Measurements from ENCODE around the gene ESYT1. TPM values are rescaled to one million over a fixed set of nuclear protein-coding genes. Genes with fewer than 3 reads are reported as not detected.

The ESYT1 gene
- total and polyA plus RNA-seq, 9 of the 15 experiments (the other 6 are each of a cell fraction or from before 2014, with no cell fraction given) = 132 to 420 (median 164) TPM

DNA sequence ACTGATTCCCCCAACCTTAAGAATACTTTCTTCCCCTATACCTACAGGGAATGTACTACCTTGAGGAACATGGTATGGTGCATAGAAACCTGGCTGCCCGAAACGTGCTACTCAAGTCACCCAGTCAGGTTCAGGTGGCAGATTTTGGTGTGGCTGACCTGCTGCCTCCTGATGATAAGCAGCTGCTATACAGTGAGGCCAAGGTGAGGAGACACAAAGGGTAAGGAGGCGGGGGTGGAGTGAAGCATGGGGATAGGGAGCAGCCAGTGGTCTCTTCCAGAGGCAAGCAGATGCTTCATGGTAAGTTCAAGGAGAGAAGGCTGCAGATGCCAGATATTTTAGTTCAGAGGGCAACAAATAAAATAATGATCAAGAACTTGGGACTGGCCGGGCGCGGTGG, 30.3 kb upstream of the ESYT1 start:
- intact Hi-C loops (cut with micrococcal nuclease) (no loop called here), in situ Hi-C loops (cut with MboI) (no loop called here)
- peaks cover under 1 to 3% of the 10 kb centered on the region in 2 experiments; a peak in 3 of 5 replicates for H3K4me1 ChIP-seq (replicated peaks in 1 of 2; ENCODE audit: control insufficient read depth in 2 of 2, insufficient read depth in 2 of 2, low read length in 2 of 2)
- no peak overlapping the region for H2AFZ ChIP-seq (ENCODE audit: low read depth, low read length)
- DNase-seq (ENCODE audit: extremely low read depth in 1 of 4, low spot score in 3 of 4) = peak in 2 of 4 experiments; percentile 18 to 37
- no peak overlapping the region for H3K9ac ChIP-seq (ENCODE audit: insufficient read depth in 1 of 2, low read depth in 2 of 2, low read length in 2 of 2)
- peak; percentile 34; the same call in 2 of the 3 replicates for ATAC-seq
- CTCF ChIA-PET (ENCODE audit: low intra/inter-chr PET ratio) = no interaction called here
- TF ChIP-seq HDAC8 (tag; IDR thresholded peaks at IDR 0.05) (no peak), ZNF707 (CRISPR knock-in tag; conservative IDR thresholded peaks at IDR 0.05) (no peak), ZNF830 (CRISPR knock-in tag; IDR thresholded peaks at IDR 0.05) (no peak), FOXP1 (CRISPR knock-in tag; IDR thresholded peaks at IDR 0.05) (no peak), RCOR1 (IDR thresholded peaks at IDR 0.05; ENCODE audit: borderline replicate concordance in 1 of 2, low read depth in 2 of 2, low read length in 2 of 2) (no peak), TCF7L2 (IDR thresholded peaks at IDR 0.05; ENCODE audit: low read depth, low read length) (no peak), CBFA2T3 (IDR thresholded peaks at IDR 0.05) (peak; percentile 57), HOXB6 (CRISPR knock-in tag; IDR thresholded peaks at IDR 0.05; ENCODE audit: borderline replicate concordance) (no peak), ZNF3 (CRISPR knock-in tag; IDR thresholded peaks at IDR 0.05) (no peak), TAL1 (IDR thresholded peaks at IDR 0.05) (0 out of 2 replicates have a peak, but pooled peaks have one; percentile 11), CBFA2T2 (conservative IDR thresholded peaks at IDR 0.05) (peak; percentile 28), ZNF121 (CRISPR knock-in tag; conservative IDR thresholded peaks at IDR 0.05) (no peak), ZNF263 (CRISPR knock-in tag; IDR thresholded peaks at IDR 0.05; ENCODE audit: borderline replicate concordance) (no peak), HLTF (IDR thresholded peaks at IDR 0.05) (no peak), DDX20 (tag; IDR thresholded peaks at IDR 0.05; ENCODE audit: low read depth) (no peak), FIP1L1 (IDR thresholded peaks at IDR 0.05; ENCODE audit: low read depth, low read length, poor library complexity, severe bottlenecking) (no peak), KDM2B (CRISPR knock-in tag; IDR thresholded peaks at IDR 0.05) (no peak), ADNP (tag; IDR thresholded peaks at IDR 0.05) (no peak), SMARCE1 (IDR thresholded peaks at IDR 0.05) (no peak)
- TF ChIP-seq, protein P1, sequence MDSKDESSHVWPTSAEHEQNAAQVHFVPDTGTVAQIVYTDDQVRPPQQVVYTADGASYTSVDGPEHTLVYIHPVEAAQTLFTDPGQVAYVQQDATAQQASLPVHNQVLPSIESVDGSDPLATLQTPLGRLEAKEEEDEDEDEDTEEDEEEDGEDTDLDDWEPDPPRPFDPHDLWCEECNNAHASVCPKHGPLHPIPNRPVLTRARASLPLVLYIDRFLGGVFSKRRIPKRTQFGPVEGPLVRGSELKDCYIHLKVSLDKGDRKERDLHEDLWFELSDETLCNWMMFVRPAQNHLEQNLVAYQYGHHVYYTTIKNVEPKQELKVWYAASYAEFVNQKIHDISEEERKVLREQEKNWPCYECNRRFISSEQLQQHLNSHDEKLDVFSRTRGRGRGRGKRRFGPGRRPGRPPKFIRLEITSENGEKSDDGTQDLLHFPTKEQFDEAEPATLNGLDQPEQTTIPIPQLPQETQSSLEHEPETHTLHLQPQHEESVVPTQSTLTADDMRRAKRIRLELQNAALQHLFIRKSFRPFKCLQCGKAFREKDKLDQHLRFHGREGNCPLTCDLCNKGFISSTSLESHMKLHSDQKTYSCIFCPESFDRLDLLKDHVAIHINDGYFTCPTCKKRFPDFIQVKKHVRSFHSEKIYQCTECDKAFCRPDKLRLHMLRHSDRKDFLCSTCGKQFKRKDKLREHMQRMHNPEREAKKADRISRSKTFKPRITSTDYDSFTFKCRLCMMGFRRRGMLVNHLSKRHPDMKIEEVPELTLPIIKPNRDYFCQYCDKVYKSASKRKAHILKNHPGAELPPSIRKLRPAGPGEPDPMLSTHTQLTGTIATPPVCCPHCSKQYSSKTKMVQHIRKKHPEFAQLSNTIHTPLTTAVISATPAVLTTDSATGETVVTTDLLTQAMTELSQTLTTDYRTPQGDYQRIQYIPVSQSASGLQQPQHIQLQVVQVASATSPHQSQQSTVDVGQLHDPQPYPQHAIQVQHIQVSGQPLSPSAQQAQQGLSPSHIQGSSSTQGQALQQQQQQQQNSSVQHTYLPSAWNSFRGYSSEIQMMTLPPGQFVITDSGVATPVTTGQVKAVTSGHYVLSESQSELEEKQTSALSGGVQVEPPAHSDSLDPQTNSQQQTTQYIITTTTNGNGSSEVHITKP (IDR thresholded peaks at IDR 0.05; ENCODE audit: partially characterized antibody) = peak; percentile 50
- TF ChIP-seq, protein P2, sequence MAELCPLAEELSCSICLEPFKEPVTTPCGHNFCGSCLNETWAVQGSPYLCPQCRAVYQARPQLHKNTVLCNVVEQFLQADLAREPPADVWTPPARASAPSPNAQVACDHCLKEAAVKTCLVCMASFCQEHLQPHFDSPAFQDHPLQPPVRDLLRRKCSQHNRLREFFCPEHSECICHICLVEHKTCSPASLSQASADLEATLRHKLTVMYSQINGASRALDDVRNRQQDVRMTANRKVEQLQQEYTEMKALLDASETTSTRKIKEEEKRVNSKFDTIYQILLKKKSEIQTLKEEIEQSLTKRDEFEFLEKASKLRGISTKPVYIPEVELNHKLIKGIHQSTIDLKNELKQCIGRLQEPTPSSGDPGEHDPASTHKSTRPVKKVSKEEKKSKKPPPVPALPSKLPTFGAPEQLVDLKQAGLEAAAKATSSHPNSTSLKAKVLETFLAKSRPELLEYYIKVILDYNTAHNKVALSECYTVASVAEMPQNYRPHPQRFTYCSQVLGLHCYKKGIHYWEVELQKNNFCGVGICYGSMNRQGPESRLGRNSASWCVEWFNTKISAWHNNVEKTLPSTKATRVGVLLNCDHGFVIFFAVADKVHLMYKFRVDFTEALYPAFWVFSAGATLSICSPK (IDR thresholded peaks at IDR 0.05; ENCODE audit: borderline replicate concordance) = no peak
- no peaks in the 10 kb centered on the region for H3K36me3 ChIP-seq (ENCODE audit: control insufficient read depth, insufficient read depth, low read length)
- no peaks in the 10 kb centered on the region for H3K79me2 ChIP-seq (ENCODE audit: control insufficient read depth, insufficient read depth, low read length)
- H4K20me1 ChIP-seq (replicated peaks; ENCODE audit: control insufficient read depth, insufficient read depth, low read length) = no peaks in the 10 kb centered on the region
- H3K27ac ChIP-seq (ENCODE audit: extremely low read depth, low read depth, low read length) = no peak overlapping the region
- POLR2A ChIA-PET = no interaction called here
- no peaks in the 10 kb centered on the region for H3K9me3 ChIP-seq (replicated peaks; ENCODE audit: control insufficient read depth, insufficient read depth, low read depth, low read length)
- H3K27me3 ChIP-seq (ENCODE audit: control insufficient read depth in 2 of 2, insufficient read depth in 2 of 2, low read length in 2 of 2) = peaks cover 0 to 6% of the 10 kb centered on the region in 2 experiments; a peak in 1 of 5 replicates
- FAIRE-seq = no peak
- no peak overlapping the region for H3K4me2 ChIP-seq (ENCODE audit: insufficient read depth, low read length)
- no TSS peak for BruUV-seq (replicated peaks)
- no peaks in the 10 kb centered on the region for H3K9me1 ChIP-seq (ENCODE audit: control insufficient read depth, insufficient read depth, low read length)
- 66% methylated on average over 6 of the region's 6 CpGs for WGBS (ENCODE audit: insufficient coverage, low coverage, missing lambda C conversion rate)
- no peak overlapping the region for H3K4me3 ChIP-seq

Data from K562 (cell line).